Esophagus muscularis mucosa (tissue), 3 donors: ENCODE data around the gene SOST.

Experiments used
- CTCF ChIP-seq, 3 experiments: fragments of 200-600 bp in 2 of 3; fragments of 450-650 bp in 1 of 3; sonication (generic) in 2 of 3; IDR thresholded peaks; one replicate each; pipeline ENCODE4 v1.5.1; 2017 to 2019; ENCODE audit warnings: antibody characterized with exemption in 3 of 3, mild to moderate bottlenecking in 2 of 3, moderate library complexity in 1 of 3
- EP300 ChIP-seq: sonication (generic); formaldehyde crosslinking; IDR thresholded peaks from one replicate; pipeline ENCODE4 v1.6.1; 2017; ENCODE audit warnings: antibody characterized with exemption

- TF ChIP-seq CTCF (IDR thresholded peaks at IDR 0.05) (no peak), EP300 (no peak)
These were observed 1.2 kb upstream of the SOST start for GRCh38 chr17:43759836-43760235.
